H1 (cell line): ENCODE measurements around the gene KMT2A. TPM values are rescaled to one million over a fixed set of nuclear protein-coding genes. Genes with fewer than 3 reads are reported as not detected.

Source experiments
- CTCF ChIA-PET: fragments of 300-600 bp; sonication (Branson Sonifier 250); formaldehyde crosslinking; loops from one replicate; lab custom pipeline; 2021; ENCODE audit not compliant: partially characterized antibody; lab: Charles Lee
- POLR2A ChIA-PET: fragments of 300-600 bp; sonication (Branson Sonifier 250); formaldehyde crosslinking; loops from one replicate; lab custom pipeline; 2021; ENCODE audit warnings: inconsistent platforms; ENCODE audit not compliant: partially characterized antibody; lab: Charles Lee
- DNase-seq, 2 experiments: peaks; one replicate each; pipeline versions ENCODE4 v3.0.0 to v3.0.0-alpha.2; 2010 to 2022; ENCODE audit warnings: low spot score in 2 of 2, low read depth in 1 of 2, mixed read lengths in 1 of 2
- FAIRE-seq: peaks from 2 replicates; lab custom pipeline; 2011; peaks lifted over from hg19 to GRCh38; lab: Jason Lieb, UNC
- H2AFZ ChIP-seq: 2 replicates; pipeline ENCODE4 v1.8.1; 2012; ENCODE audit warnings: low read length, inconsistent platforms
- H2AK5ac ChIP-seq: 2 replicates; pipeline ENCODE4 v1.6.1; 2013; ENCODE audit warnings: low read depth, low read length
- H2BK120ac ChIP-seq: replicated peaks from 2 replicates; pipeline ENCODE3; 2013; ENCODE audit warnings: low read depth, low read length, inconsistent platforms
- H2BK12ac ChIP-seq: 2 replicates; pipeline ENCODE4 v1.6.1; 2013; ENCODE audit warnings: low read depth, low read length
- H2BK15ac ChIP-seq: 2 replicates; pipeline ENCODE4 v1.6.1; 2013; ENCODE audit warnings: low read length
- H2BK20ac ChIP-seq: 2 replicates; pipeline ENCODE4 v1.6.1; 2013; ENCODE audit warnings: low read length
- H2BK5ac ChIP-seq: 2 replicates; pipeline ENCODE4 v1.6.1; 2013; ENCODE audit warnings: low read depth, low read length
- H3K14ac ChIP-seq: 2 replicates; pipeline ENCODE4 v1.6.1; 2013; ENCODE audit warnings: inconsistent platforms; ENCODE audit not compliant: insufficient read length
- H3K18ac ChIP-seq: 2 replicates; pipeline ENCODE4 v1.6.1; 2013; ENCODE audit warnings: low read length; ENCODE audit errors: extremely low read depth
- H3K23ac ChIP-seq: 2 replicates; pipeline ENCODE4 v1.6.1; 2013; ENCODE audit warnings: inconsistent platforms; ENCODE audit not compliant: insufficient read length
- H3K23me2 ChIP-seq: 2 replicates; pipeline ENCODE4 v1.6.1; 2013; ENCODE audit warnings: low read depth, low read length
- H3K27ac ChIP-seq: 2 replicates; pipeline ENCODE4 v1.6.1; 2011; ENCODE audit warnings: low read depth, low read length, inconsistent platforms
- H3K27me3 ChIP-seq, 4 experiments: replicated peaks in 1 of 4; 1 replicate in 1 of 4; 2 replicates in 3 of 4; pipeline versions ENCODE4 v1.6.1 to v1.8.1; 2011 to 2013; ENCODE audit warnings: low read length in 3 of 4, mild to moderate bottlenecking in 3 of 4, inconsistent platforms in 2 of 4, mixed read lengths in 2 of 4, moderate library complexity in 1 of 4; ENCODE audit not compliant: control insufficient read depth in 3 of 4, insufficient read depth in 3 of 4; ENCODE audit errors: extremely low read depth in 1 of 4
- H3K36me3 ChIP-seq, 4 experiments: 2 replicates each; pipeline versions ENCODE4 v1.6.1 to v1.8.1; 2011 to 2013; ENCODE audit warnings: mild to moderate bottlenecking in 4 of 4, low read length in 3 of 4, moderate library complexity in 2 of 4, control low read depth in 1 of 4, inconsistent platforms in 1 of 4; ENCODE audit not compliant: insufficient read depth in 4 of 4, control insufficient read depth in 2 of 4
- H3K4ac ChIP-seq: replicated peaks from 2 replicates; pipeline ENCODE3; 2013; ENCODE audit warnings: low read length, low read depth, mixed read lengths, inconsistent platforms; ENCODE audit not compliant: insufficient read length
- H3K4me1 ChIP-seq, 4 experiments: replicated peaks in 1 of 4; 1 replicate in 1 of 4; 2 replicates in 3 of 4; pipeline versions ENCODE4 v1.6.1 to v1.8.1; 2011 to 2013; ENCODE audit warnings: low read length in 3 of 4, inconsistent platforms in 2 of 4, mixed read lengths in 1 of 4; ENCODE audit not compliant: insufficient read depth in 4 of 4, control insufficient read depth in 3 of 4
- H3K4me2 ChIP-seq, 2 experiments: 2 replicates each; pipeline versions ENCODE4 v1.6.1 to v1.8.1; 2011 to 2013; ENCODE audit warnings: low read depth in 2 of 2, low read length in 2 of 2, control low read depth in 1 of 2, inconsistent platforms in 1 of 2, mild to moderate bottlenecking in 1 of 2; ENCODE audit not compliant: insufficient read depth in 1 of 2
- H3K4me3 ChIP-seq, 4 experiments: fragments of 200-600, 300-600 bp in 1 of 4; sonication (generic), shearing (Covaris generic), sonication (Bioruptor Twin) in 1 of 4; 2 replicates each; pipeline versions ENCODE4 v1.5.1 to v1.8.1; 2011 to 2016; ENCODE audit warnings: low read length in 4 of 4, low read depth in 3 of 4, control low read depth in 2 of 4, inconsistent platforms in 2 of 4, mild to moderate bottlenecking in 2 of 4, mixed read lengths in 1 of 4, moderate library complexity in 1 of 4; ENCODE audit not compliant: insufficient read depth in 2 of 4; ENCODE audit errors: extremely low read depth in 1 of 4
- H3K56ac ChIP-seq: replicated peaks from 2 replicates; pipeline ENCODE3; 2013; ENCODE audit warnings: low read depth, mild to moderate bottlenecking, mixed read lengths, low read length, inconsistent platforms; ENCODE audit not compliant: insufficient read length
- H3K79me1 ChIP-seq: 2 replicates; pipeline ENCODE4 v1.6.1; 2013; ENCODE audit warnings: low read depth, low read length, control low read depth
- H3K79me2 ChIP-seq, 2 experiments: 2 replicates each; pipeline versions ENCODE4 v1.6.1 to v1.8.1; 2012 to 2013; ENCODE audit warnings: low read length in 2 of 2, mild to moderate bottlenecking in 2 of 2, inconsistent platforms in 1 of 2; ENCODE audit not compliant: insufficient read depth in 2 of 2, control insufficient read depth in 1 of 2
- H3K9ac ChIP-seq, 4 experiments: replicated peaks in 1 of 4; 1 replicate in 1 of 4; 2 replicates in 3 of 4; pipeline versions ENCODE4 v1.6.1 to v1.8.1; 2011 to 2013; ENCODE audit warnings: low read depth in 3 of 4, low read length in 3 of 4, control low read depth in 2 of 4, mild to moderate bottlenecking in 2 of 4, moderate library complexity in 2 of 4, inconsistent platforms in 1 of 4; ENCODE audit errors: extremely low read depth in 1 of 4
- H3K9me3 ChIP-seq, 2 experiments: 2 replicates each; pipeline versions ENCODE4 v1.6.1 to v1.8.1; 2012 to 2013; ENCODE audit warnings: mild to moderate bottlenecking in 2 of 2, moderate library complexity in 2 of 2, control low read depth in 1 of 2, inconsistent platforms in 1 of 2, low read depth in 1 of 2, low read length in 1 of 2, mixed read lengths in 1 of 2; ENCODE audit not compliant: insufficient read depth in 2 of 2
- H4K20me1 ChIP-seq, 2 experiments: replicated peaks in 1 of 2; 2 replicates each; pipeline versions ENCODE3 to v1.8.1; 2011 to 2013; ENCODE audit warnings: inconsistent platforms in 2 of 2, low read length in 2 of 2, mild to moderate bottlenecking in 1 of 2; ENCODE audit not compliant: insufficient read depth in 2 of 2, control insufficient read depth in 1 of 2
- H4K5ac ChIP-seq: 2 replicates; pipeline ENCODE4 v1.6.1; 2013; ENCODE audit warnings: low read length, low read depth, mixed read lengths, inconsistent platforms; ENCODE audit not compliant: insufficient read length
- H4K8ac ChIP-seq: 2 replicates; pipeline ENCODE4 v1.8.0; 2013; ENCODE audit warnings: mild to moderate bottlenecking, moderate library complexity, low read length, inconsistent platforms; ENCODE audit not compliant: insufficient read depth; ENCODE audit errors: extremely low read depth
- H4K91ac ChIP-seq: replicated peaks from 2 replicates; pipeline ENCODE3; 2013; ENCODE audit warnings: low read length, mixed read lengths, inconsistent platforms; ENCODE audit not compliant: insufficient read length
- CEBPB ChIP-seq: IDR thresholded peaks from 2 replicates; pipeline ENCODE4 v1.6.1; 2012; ENCODE audit warnings: low read depth, low read length
- GTF2F1 ChIP-seq: IDR thresholded peaks from 2 replicates; pipeline ENCODE4 v1.6.1; 2012; ENCODE audit warnings: low read depth, low read length, improper control_type of control experiment, borderline replicate concordance
- MAX ChIP-seq: IDR thresholded peaks from 2 replicates; pipeline ENCODE4 v1.6.1; 2012; ENCODE audit warnings: inconsistent platforms
- PHF8 ChIP-seq: fragments of 200-600 bp; sonication (generic); conservative IDR thresholded peaks from 2 replicates; pipeline ENCODE4 v1.7.1; 2012; ENCODE audit warnings: low read depth, mild to moderate bottlenecking, inconsistent platforms, low read length, moderate library complexity
- POLR2A ChIP-seq, 2 experiments: IDR thresholded peaks; 1 replicate in 1 of 2; 2 replicates in 1 of 2; pipeline ENCODE4 v1.6.1; 2011; ENCODE audit warnings: low read depth in 2 of 2, low read length in 2 of 2, mild to moderate bottlenecking in 2 of 2; ENCODE audit errors: control extremely low read depth in 1 of 2
- POLR2AphosphoS5 ChIP-seq: IDR thresholded peaks from 2 replicates; pipeline ENCODE4 v1.6.1; 2011; ENCODE audit warnings: low read depth, low read length
- RFX5 ChIP-seq: IDR thresholded peaks from 2 replicates; pipeline ENCODE4 v1.6.1; 2011; ENCODE audit warnings: low read depth, low read length, improper control_type of control experiment, borderline replicate concordance
- RXRA ChIP-seq: IDR thresholded peaks from 2 replicates; pipeline ENCODE4 v1.6.1; 2011; ENCODE audit warnings: low read depth, mild to moderate bottlenecking, low read length, moderate library complexity; ENCODE audit not compliant: insufficient read depth
- TAF1 ChIP-seq: IDR thresholded peaks from 2 replicates; pipeline ENCODE4 v1.6.1; 2011; ENCODE audit warnings: mild to moderate bottlenecking, low read depth, low read length
- TCF12 ChIP-seq: IDR thresholded peaks from 2 replicates; pipeline ENCODE4 v1.6.1; 2011; ENCODE audit warnings: low read depth, mild to moderate bottlenecking, low read length
- USF2 ChIP-seq: IDR thresholded peaks from 2 replicates; pipeline ENCODE4 v1.6.1; 2011; ENCODE audit warnings: low read length, improper control_type of control experiment
- WGBS, 2 experiments: shearing (Covaris generic) in 1 of 2; methylation state at CpG; one replicate each; pipeline versions ENCODE4 v1.1.6 to v1.1.7; 2013 to 2015; ENCODE audit warnings: low lambda C conversion rate in 2 of 2, mixed read lengths in 2 of 2, inconsistent platforms in 1 of 2, low coverage in 1 of 2, missing lambda C conversion rate in 1 of 2; ENCODE audit not compliant: insufficient replicate concordance in 2 of 2, insufficient coverage in 1 of 2, insufficient read length in 1 of 2; ENCODE audit errors: extremely low coverage in 1 of 2, missing lambda C conversion rate in 1 of 2; 5-methylcytosine and 5-hydroxymethylcytosine counted together
- polyA plus RNA-seq, 7 experiments: library from polyadenylated mRNA; depleted of rRNA in 3 of 7; stranded (reverse) in 5 of 7; unstranded in 2 of 7; fragments of >200 nt in 5 of 7; fragments of 200-250 nt in 2 of 7; gene quantifications; 1 replicate in 5 of 7; 2 replicates in 1 of 7; 4 replicates in 1 of 7; pipeline versions ENCODE4 v1.2.1 to v1.2.3, GENCODE V29; 2011 to 2013; ENCODE audit warnings: missing spikeins in 2 of 7, mixed read lengths in 2 of 7
- total RNA-seq: library from RNA; stranded (reverse); fragmentation: NEBNext Ultra II Directional; extraction: Animal tissue kit (Norgen Biotek cat#: 25700); gene quantifications from 2 replicates; pipeline ENCODE4 v1.2.1, GENCODE V29; 2021

The KMT2A gene
- total and polyA plus RNA-seq, 2 of the 8 experiments (the other 6 are each of a cell fraction or from before 2014, with no cell fraction given), result 35.9 to 62.1 TPM

GRCh38 chr11:118435290-118435892 is 901 bp upstream of the KMT2A start:
- no peak for FAIRE-seq
- Histone ChIP-seq H3K56ac (peak overlapping the region; percentile 18), H3K4me3 (peak overlapping the region; percentile 69 to 91 (median 77)), H4K8ac (peak overlapping the region; percentile 88; the same call in 1 of the 2 replicates), H3K4me2 (peak overlapping the region; percentile 75 to 100), H4K91ac (peak overlapping the region; percentile 67), H2BK15ac (peak overlapping the region; percentile 66; the same call in 1 of the 2 replicates), H3K23me2 (peaks cover 23% of the 10 kb centered on the region), H3K79me1 (no peaks in the 10 kb centered on the region; the same call in 1 of the 2 replicates), H3K36me3 (peaks cover 0 to 3% (median 0%) of the 10 kb centered on the region in 4 experiments; a peak in 1 of 8 replicates), H2AK5ac (no peak overlapping the region), H3K9ac (peak overlapping the region; percentile 46 to 64 (median 58)), H3K18ac (peak overlapping the region; percentile 84), H2BK12ac (no peak overlapping the region; the same call in 1 of the 2 replicates), H3K9me3 (no peaks in the 10 kb centered on the region), H3K4me1 (peaks cover 0 to 18% (median 4%) of the 10 kb centered on the region in 4 experiments; a peak in 6 of 7 replicates), H2AFZ (peak overlapping the region; percentile 11; the same call in 1 of the 2 replicates), H4K5ac (peak overlapping the region; percentile 91), H3K27ac (peak overlapping the region; percentile 64; the same call in 1 of the 2 replicates), H2BK5ac (peak overlapping the region; percentile 90), H3K14ac (no peak overlapping the region), H2BK120ac (peak overlapping the region; percentile 4), H2BK20ac (no peak overlapping the region), H3K4ac (peak overlapping the region; percentile 16), H3K79me2 (peaks cover 19 to 39% of the 10 kb centered on the region in 2 experiments), H4K20me1 (peaks cover 19 to 20% of the 10 kb centered on the region in 2 experiments), H3K27me3 (no peaks in the 10 kb centered on the region), H3K23ac (no peak overlapping the region)
- ChIA-PET POLR2A (interaction anchor here (0.6 to 2.9 kb wide), 25 partner anchors 9 to 355 kb away, joined by 3 to 16 read pairs (median 5); partner anchors contain the start of genes ATP5MG, DDX6 and UBE4A), CTCF (interaction anchor here (0.6 to 1.4 kb wide), 3 partner anchors 33 to 174 kb away, joined by 3 to 4 read pairs (median 3); no protein-coding TSS in a partner anchor)
- 2% methylated on average over 26 of the region's 34 CpGs; no CpG with 5 or more reads in 1 of the 2 experiments for WGBS, 2 experiments
- peak in 1 of 2 experiments; percentile 73 for DNase-seq
- TF ChIP-seq POLR2AphosphoS5 (peak; percentile 3), GTF2F1 (peak; percentile 22; the same call in 1 of the 2 replicates), POLR2A (IDR thresholded peaks at IDR 0.05; ENCODE audit: control extremely low read depth in 1 of 2, low read depth in 2 of 2, low read length in 2 of 2) (peak in 1 of 2 experiments; percentile 66; a peak in 1 of 3 replicates), TCF12 (0 out of 2 replicates have a peak, but pooled peaks have one; percentile 25), CEBPB (no peak), RFX5 (no peak), RXRA (0 out of 2 replicates have a peak, but pooled peaks have one; percentile 36), USF2 (no peak), PHF8 (peak; percentile 50), MAX (peak; percentile 77), TAF1 (peak; percentile 60)
